Mesodermal cell (in vitro differentiated cells): Measurements from ENCODE around the gene CYP21A2.

Experiments used
- H3K27ac ChIP-seq: 2 replicates; pipeline ENCODE4 v1.7.0; 2013; ENCODE audit warnings: mild to moderate bottlenecking, low read depth, low read length, moderate library complexity; ENCODE audit not compliant: severe bottlenecking
- H3K36me3 ChIP-seq: 2 replicates; pipeline ENCODE4 v1.7.1; 2013; ENCODE audit warnings: mild to moderate bottlenecking, low read length, moderate library complexity; ENCODE audit not compliant: control insufficient read depth, insufficient read depth
- H3K4me1 ChIP-seq: one replicate; pipeline ENCODE4 v1.7.1; 2013; ENCODE audit warnings: mild to moderate bottlenecking, low read length; ENCODE audit not compliant: insufficient read depth, control insufficient read depth, poor library complexity, severe bottlenecking
- H3K4me3 ChIP-seq: 2 replicates; pipeline ENCODE4 v1.7.0; 2013; ENCODE audit warnings: low read length, control low read depth, mild to moderate bottlenecking; ENCODE audit not compliant: insufficient read depth, poor library complexity, severe bottlenecking; ENCODE audit errors: extremely low read depth
- H3K9me3 ChIP-seq: 2 replicates; pipeline ENCODE4 v1.7.1; 2013; ENCODE audit warnings: mild to moderate bottlenecking, low read length, moderate library complexity; ENCODE audit not compliant: control insufficient read depth
- WGBS, 2 experiments: methylation state at CpG; one replicate each; pipeline ENCODE4 v1.1.5; 2013; ENCODE audit warnings: missing lambda C conversion rate in 2 of 2; ENCODE audit not compliant: insufficient coverage in 2 of 2; 5-methylcytosine and 5-hydroxymethylcytosine counted together

The CYP21A2 gene

GRCh38 chr6:32073101-32073500 lies 34.9 kb downstream of the CYP21A2 start:
- Histone ChIP-seq H3K4me1 (peaks cover 7% of the 10 kb centered on the region), H3K4me3 (no peak overlapping the region), H3K36me3 (no peaks in the 10 kb centered on the region), H3K27ac (no peak overlapping the region), H3K9me3 (no peaks in the 10 kb centered on the region)
- 57 to 70% methylated on average over 2 to 3 of the region's 3 CpGs for WGBS, 2 experiments

DNA sequence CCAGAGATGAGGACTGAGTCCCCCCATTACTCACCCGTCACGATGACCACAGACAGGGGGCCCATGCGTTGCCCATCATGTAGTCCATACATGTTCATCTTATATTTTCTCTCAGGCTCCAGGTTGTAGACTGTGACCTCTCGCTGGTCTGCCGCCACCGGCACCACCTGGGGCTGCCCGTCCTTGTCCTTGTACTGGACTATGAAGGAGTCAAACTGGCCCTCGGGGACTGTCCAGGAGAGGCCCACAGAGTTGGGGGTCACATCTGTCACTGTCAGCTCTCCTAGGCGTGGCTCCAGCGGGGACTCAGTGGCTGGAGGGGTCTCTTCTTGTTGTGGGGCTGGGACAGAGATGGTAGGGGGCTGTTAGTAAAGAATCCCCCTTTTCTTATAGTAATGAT lies 35.4 kb downstream of the CYP21A2 start:
- WGBS, 2 experiments, result 97 to 100% methylated on average over 5 to 7 of the region's 10 CpGs
- H3K27ac ChIP-seq, result no peak overlapping the region
- H3K4me1 ChIP-seq, result peaks cover 7% of the 10 kb centered on the region
- no peaks in the 10 kb centered on the region for H3K36me3 ChIP-seq
- no peak overlapping the region for H3K4me3 ChIP-seq
- no peaks in the 10 kb centered on the region for H3K9me3 ChIP-seq

GRCh38 chr6:32074996-32075532 lies 36.8 kb downstream of the CYP21A2 start:
- WGBS, 2 experiments, result 91 to 94% methylated on average over 8 of the region's 8 CpGs
- Histone ChIP-seq H3K4me3 (no peak overlapping the region), H3K27ac (no peak overlapping the region), H3K36me3 (no peaks in the 10 kb centered on the region), H3K4me1 (peaks cover 7% of the 10 kb centered on the region), H3K9me3 (no peaks in the 10 kb centered on the region)

- Histone ChIP-seq H3K27ac (no peak overlapping the region), H3K36me3 (no peaks in the 10 kb centered on the region), H3K4me1 (peaks cover 11% of the 10 kb centered on the region), H3K9me3 (no peaks in the 10 kb centered on the region), H3K4me3 (no peak overlapping the region)
- 80 to 94% methylated on average over 3 of the region's 3 CpGs for WGBS, 2 experiments
Measured at GRCh38 chr6:32075781-32076180, 37.6 kb downstream of the CYP21A2 start.

DNA sequence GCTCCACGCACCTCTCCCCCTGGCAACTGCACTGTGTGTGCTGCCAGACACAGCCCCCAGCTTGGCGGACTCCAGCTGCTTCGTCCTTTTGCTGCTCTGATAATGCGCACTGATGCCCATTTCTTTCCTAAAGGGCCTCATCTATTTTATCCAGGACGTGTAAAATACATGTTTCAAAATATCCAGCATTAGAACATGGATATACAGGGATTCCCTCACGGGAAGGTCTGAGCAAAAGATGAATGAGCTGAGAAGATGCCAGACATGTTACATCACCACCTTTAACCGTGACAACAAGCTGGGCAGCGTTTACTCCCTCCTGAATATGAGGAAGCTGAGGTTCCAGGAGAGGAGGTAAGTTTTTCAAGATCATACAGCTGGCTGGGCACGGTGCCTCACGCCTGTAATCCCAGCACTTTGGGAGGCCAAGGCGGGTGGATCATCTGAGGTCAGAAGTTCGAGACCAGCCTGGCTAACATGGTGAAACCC lies 38.1 kb downstream of the CYP21A2 start:
- H3K9me3 ChIP-seq, result no peaks in the 10 kb centered on the region
- peak overlapping the region; percentile 50 for H3K27ac ChIP-seq
- 84 to 85% methylated on average over 5 to 9 of the region's 12 CpGs for WGBS, 2 experiments

GRCh38 chr6:32079566-32080290 lies 41.5 kb downstream of the CYP21A2 start:
- Histone ChIP-seq H3K36me3 (no peaks in the 10 kb centered on the region), H3K27ac (no peak overlapping the region), H3K4me3 (no peak overlapping the region), H3K4me1 (peaks cover 31% of the 10 kb centered on the region), H3K9me3 (no peaks in the 10 kb centered on the region)
- 88% methylated on average over 3 to 4 of the region's 7 CpGs for WGBS, 2 experiments

More for the DNA sequence above, 38.1 kb downstream of the CYP21A2 start:
- Histone ChIP-seq H3K4me3 (no peak overlapping the region), H3K4me1 (peaks cover 17% of the 10 kb centered on the region), H3K36me3 (no peaks in the 10 kb centered on the region)

DNA sequence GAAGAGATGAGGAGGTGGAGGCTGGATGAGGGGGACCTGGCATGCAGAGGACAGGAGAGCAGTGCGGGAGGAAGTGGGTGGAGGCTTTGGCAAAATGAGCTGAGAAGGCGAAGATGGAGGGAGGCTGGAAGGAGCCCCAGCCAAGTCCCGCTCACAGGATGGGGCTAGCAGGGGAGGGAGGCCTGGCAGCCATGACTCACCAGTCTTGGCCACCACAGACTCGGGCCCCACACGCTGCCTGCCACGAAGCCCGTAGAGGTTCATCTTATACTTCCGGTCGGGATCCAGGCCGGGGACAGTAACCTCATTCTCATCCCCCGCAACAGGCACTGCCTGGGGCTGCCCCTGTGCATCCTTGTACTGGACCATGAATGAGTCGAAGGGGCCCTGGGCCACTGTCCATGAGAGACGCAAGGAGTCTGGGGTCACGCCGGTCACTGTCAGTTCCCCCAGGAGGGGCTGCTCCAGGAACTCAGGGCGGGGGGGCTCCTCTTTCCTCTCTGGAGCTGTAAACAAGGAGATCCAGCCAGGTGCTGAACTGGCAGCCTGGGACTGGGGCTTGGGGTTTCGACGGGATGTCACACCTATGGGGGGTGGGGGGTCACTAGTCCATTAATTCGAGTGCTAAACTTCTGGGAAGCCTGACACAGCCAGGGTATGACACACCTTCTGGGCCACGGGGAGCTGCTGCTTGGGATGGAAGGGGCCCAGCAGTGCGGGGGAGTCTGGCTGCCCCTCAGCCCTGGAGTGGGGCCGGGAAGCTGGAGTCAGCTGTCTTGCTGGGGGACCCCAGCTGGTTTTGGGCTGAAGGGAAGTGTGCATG lies 43.2 kb downstream of the CYP21A2 start:
- Histone ChIP-seq H3K4me3 (no peak overlapping the region), H3K36me3 (no peaks in the 10 kb centered on the region), H3K27ac (no peak overlapping the region), H3K9me3 (no peaks in the 10 kb centered on the region), H3K4me1 (peaks cover 24% of the 10 kb centered on the region)
- 79 to 88% methylated on average over 16 to 21 of the region's 22 CpGs for WGBS, 2 experiments

- Histone ChIP-seq H3K4me1 (peaks cover 24% of the 10 kb centered on the region), H3K27ac (no peak overlapping the region), H3K4me3 (no peak overlapping the region), H3K9me3 (no peaks in the 10 kb centered on the region), H3K36me3 (no peaks in the 10 kb centered on the region)
- 86 to 95% methylated on average over 3 to 6 of the region's 6 CpGs for WGBS, 2 experiments
Measured at GRCh38 chr6:32082478-32082877, 44.3 kb downstream of the CYP21A2 start.

GRCh38 chr6:32082935-32083334 lies 44.7 kb downstream of the CYP21A2 start:
- Histone ChIP-seq H3K4me1 (peaks cover 24% of the 10 kb centered on the region), H3K4me3 (no peak overlapping the region), H3K36me3 (no peaks in the 10 kb centered on the region), H3K27ac (no peak overlapping the region), H3K9me3 (no peaks in the 10 kb centered on the region)
- WGBS, 2 experiments, result 86 to 95% methylated on average over 5 to 8 of the region's 9 CpGs

DNA sequence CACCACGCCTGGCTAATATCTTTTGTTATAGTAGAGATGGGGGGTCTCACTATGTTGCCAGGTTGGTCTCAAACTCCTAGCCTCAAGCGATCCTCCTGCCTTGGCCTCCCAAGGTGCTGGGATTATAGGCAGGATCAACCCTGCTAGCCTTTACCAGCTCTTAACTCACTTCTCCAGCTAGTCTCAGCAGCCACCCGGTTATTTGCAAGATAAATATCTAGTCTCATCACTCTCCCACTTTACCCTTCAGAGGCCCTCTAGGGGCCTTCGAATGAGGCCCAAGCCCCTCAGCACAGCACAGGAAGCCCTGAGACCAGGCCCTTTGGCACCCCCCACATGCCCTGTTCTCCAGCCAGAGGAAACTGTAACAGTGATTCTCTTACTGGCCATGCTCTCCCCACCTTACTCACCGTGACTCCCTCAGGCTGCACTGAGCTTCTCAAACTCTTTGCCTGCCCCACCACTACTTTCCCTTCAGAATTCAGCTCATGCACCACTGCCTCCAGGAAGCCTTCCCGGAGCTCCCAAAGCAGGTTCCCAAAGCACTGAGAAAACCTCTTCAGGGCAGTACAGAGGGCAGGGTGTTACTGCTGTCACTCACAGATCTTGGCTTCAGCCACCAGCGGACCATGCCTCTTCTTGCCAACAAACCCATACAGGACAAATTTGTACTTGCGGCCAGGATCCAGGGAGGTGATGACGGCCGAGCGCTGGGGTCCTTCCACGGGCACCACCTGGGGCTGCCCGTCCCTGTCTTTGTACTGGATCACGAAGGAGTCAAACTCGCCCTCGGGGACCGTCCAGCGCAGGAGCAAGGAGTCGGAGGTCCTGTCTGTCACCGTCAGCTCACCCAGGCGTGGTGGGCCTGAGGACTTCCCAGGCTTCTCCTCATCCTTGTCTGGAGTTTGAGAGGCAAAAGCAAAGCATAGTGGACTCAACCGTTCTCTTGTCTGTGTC lies 45.9 kb downstream of the CYP21A2 start:
- peaks cover 24% of the 10 kb centered on the region for H3K4me1 ChIP-seq
- H3K4me3 ChIP-seq, result no peak overlapping the region
- H3K9me3 ChIP-seq, result no peaks in the 10 kb centered on the region
- WGBS, 2 experiments, result 92 to 95% methylated on average over 21 of the region's 22 CpGs
- H3K36me3 ChIP-seq, result no peaks in the 10 kb centered on the region
- H3K27ac ChIP-seq, result no peak overlapping the region
